Hair follicle dermal papilla cell (primary cell): Measurements from ENCODE around the gene MANSC1. TPM values are rescaled to one million over a fixed set of nuclear protein-coding genes. Genes with fewer than 3 reads are reported as not detected.

Source experiments
- small RNA-seq: library from RNA; depleted of rRNA; stranded (forward); fragments of <200 nt; gene quantifications from one replicate; pipeline ENCODE3, GENCODE V24; 2012
- total RNA-seq: library from RNA; depleted of rRNA; stranded (reverse); fragments of >200 nt; gene quantifications from 2 replicates; pipeline ENCODE4 v1.2.3, GENCODE V29; 2012

MANSC1 gene
- 2.3 and 4.6 TPM in 2 replicates for total RNA-seq

DNA sequence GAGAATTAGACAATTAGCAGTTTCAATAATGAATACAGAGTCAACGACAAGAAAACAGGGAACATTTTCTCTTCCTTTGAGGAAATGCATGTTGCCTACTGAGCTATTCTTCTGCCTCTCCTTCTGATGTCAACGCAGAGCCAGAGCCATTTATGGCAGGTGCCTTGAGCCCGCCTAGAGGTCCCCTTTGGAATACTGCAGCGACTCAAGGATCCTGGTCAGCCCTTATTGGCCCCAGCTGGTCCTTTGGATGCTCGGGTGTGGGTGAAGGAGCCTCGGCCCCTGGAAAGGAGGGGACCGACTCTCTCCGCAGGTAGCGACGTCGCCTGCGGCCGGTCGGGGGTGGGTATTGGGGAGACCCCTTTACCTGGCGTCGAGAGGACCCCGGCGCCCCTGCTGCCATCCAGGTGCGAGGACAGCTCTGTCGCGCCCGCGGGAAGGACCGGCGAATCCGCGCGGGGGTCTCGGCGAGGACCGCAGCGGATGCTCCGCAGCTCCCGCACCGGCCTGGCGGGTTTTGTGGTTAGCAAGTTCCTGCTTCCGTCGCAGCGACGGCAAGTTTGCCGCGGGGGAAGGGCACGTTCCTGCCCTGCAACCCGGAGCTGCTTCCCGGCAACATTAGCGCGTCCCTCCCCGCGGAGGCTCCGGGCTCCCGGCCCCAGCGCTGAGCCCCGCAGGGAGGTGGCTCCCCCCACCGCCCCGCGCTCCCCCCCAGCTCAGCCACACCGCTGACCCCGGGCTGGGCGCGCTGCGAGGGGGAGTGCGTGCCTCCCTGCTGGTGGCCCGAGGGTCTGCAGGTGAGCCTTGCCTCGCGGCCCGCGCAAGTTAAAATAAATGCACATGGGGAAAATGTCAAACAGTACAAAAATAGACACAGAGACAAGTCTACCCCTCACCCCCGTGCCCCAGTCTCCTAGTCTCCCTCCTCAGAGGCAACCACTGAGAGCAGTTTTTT, at the start of gene MANSC1:
MANSC1 (minus strand) TSS at position 532 of the 955 bp plus-strand sequence. CDS start 6,928 bp downstream, outside the sequence.

DNA sequence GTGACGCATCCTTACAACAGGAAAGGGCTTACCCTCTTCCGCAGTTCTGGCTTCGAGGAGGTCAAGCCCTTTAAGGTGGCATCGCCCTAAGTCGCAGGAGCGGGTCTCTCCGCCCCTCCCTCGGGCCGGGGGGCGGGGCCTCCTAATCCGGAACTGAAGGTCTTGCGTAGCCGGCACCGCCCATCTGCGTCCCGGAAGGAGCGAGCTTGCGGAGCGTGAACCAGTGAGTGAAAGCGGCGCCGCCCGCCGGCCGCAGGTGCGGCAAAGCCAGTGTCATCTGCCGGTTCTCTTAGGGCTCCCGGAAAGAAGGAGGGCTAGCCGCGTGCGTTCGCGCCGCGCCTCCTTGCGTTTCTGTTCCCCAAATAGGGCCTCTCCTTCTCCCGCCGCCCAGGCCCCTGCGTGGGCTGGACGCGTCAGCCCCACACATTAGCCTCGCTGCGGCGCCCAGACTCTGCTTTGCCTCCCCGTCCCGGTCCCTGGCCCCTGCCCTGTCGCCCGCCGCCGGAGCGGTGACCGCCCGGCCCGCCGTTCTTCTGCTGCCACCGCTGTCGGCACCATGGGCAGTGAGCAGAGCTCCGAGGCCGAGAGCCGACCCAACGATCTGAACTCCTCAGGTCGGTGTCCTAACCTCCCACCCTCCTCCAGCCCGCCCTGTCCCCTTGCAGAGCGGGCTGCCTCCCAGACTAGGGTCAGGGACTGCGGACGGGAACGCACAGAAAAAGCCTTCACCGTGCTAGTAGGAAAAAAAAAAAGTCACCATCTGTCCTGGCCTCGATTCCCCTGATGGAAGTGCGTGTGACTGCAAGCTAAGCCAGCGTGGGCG, 7.1 kb upstream of the MANSC1 start, which contains the start of gene BORCS5:
BORCS5 (plus strand) TSS at position 183 of the 823 bp plus-strand sequence; CDS start at position 557, 374 bp downstream.

Small RNA genes lying within 50 kb of the gene (small RNA-seq; reads per million reads assigned to genes)
- gene RNU6-318P, result not detected

Other genes with a start within 250 kb of the MANSC1 start
- gene LRP6, start 83.2 kb downstream of the MANSC1 start, total RNA-seq, result 23.1 and 39.3 TPM in 2 replicates
- 12.6 and 15.1 TPM in 2 replicates for gene BORCS5, start 6.8 kb upstream of the MANSC1 start, total RNA-seq
- 6.2 and 6.3 TPM in 2 replicates for gene DUSP16, start 212.6 kb upstream of the MANSC1 start, total RNA-seq